NT2/D1 (cell line): ENCODE data around the gene LMBR1L.

Source experiments
- DNase-seq: peaks from one replicate; pipeline ENCODE4 v3.0.0-alpha.2; 2011; ENCODE audit warnings: low read depth, low spot score
- H3K27me3 ChIP-seq: 2 replicates; pipeline ENCODE4 v1.6.0; 2011; ENCODE audit warnings: mild to moderate bottlenecking; ENCODE audit not compliant: insufficient read length, insufficient read depth
- H3K36me3 ChIP-seq: 2 replicates; pipeline ENCODE4 v1.6.1; 2011; ENCODE audit warnings: mild to moderate bottlenecking, low read length, mixed read lengths; ENCODE audit not compliant: insufficient read depth, insufficient read length
- H3K4me1 ChIP-seq: 2 replicates; pipeline ENCODE4 v1.5.1; 2011; ENCODE audit not compliant: insufficient read depth, insufficient read length
- H3K4me3 ChIP-seq: 2 replicates; pipeline ENCODE4 v1.5.1; 2011; ENCODE audit warnings: low read depth; ENCODE audit not compliant: insufficient read length
- H3K9ac ChIP-seq: 2 replicates; pipeline ENCODE4 v1.6.0; 2011; ENCODE audit warnings: low read depth; ENCODE audit not compliant: insufficient read length
- H3K9me3 ChIP-seq: 2 replicates; pipeline ENCODE4 v1.5.1; 2011; ENCODE audit warnings: mild to moderate bottlenecking, low read length; ENCODE audit not compliant: insufficient read depth
- SUZ12 ChIP-seq: IDR thresholded peaks from 2 replicates; pipeline ENCODE4 v1.6.1; 2011; ENCODE audit not compliant: insufficient read length, insufficient read depth; ENCODE audit errors: extremely low read depth
- YY1 ChIP-seq: IDR thresholded peaks from 2 replicates; pipeline ENCODE4 v1.6.1; 2011; ENCODE audit not compliant: insufficient read length, insufficient read depth
- ZNF274 ChIP-seq: IDR thresholded peaks from 2 replicates; pipeline ENCODE4 v1.6.1; 2011; ENCODE audit warnings: mild to moderate bottlenecking, low read depth, low read length

LMBR1L gene

GRCh38 chr12:49050507-49051372 is 59.9 kb downstream of the LMBR1L start:
- TF ChIP-seq ZNF274 (no peak), SUZ12 (no peak), YY1 (no peak)
- no peak overlapping the region for H3K4me3 ChIP-seq
- H3K9ac ChIP-seq, result no peak overlapping the region
- H3K4me1 ChIP-seq, result no peaks in the 10 kb centered on the region
- no peaks in the 10 kb centered on the region for H3K9me3 ChIP-seq
- H3K36me3 ChIP-seq, result peaks cover 99% of the 10 kb centered on the region
- H3K27me3 ChIP-seq, result no peaks in the 10 kb centered on the region
- no peak for DNase-seq

DNA sequence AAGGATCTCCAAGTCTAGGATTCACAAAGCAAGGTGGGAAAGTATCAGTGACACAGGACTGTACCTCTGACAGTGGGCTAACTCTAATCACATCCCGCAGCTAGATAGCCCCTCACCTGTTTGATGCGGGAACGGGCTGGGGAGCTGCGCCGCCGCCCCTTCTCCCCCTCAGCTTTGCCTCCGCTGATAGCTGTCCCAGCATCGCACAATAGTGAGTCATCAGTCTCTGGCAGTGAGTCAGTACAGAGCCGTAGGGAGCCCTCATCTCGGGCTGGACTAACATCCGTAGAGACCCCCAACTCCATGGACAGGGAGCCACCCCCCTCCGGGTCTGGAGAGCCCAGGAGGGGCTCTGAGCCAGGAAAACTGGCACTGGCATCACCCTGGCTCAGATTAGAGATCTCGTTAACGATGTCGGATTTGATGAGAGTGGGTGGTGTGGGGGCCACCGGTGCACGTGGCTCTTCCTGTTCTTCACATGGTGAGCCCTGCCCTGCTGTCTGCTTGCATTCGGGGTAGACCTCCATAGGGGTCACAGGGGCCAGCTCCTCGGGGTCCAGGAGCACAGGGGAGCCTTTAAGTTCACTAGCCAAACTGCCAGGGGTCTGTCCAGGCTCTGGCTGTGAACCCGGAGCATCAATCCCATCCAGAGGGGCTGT is 61.0 kb downstream of the LMBR1L start:
- Histone ChIP-seq H3K9ac (no peak overlapping the region), H3K4me3 (no peak overlapping the region), H3K9me3 (no peaks in the 10 kb centered on the region), H3K36me3 (peaks cover 97% of the 10 kb centered on the region), H3K27me3 (no peaks in the 10 kb centered on the region), H3K4me1 (no peaks in the 10 kb centered on the region)
- no peak for DNase-seq
- TF ChIP-seq YY1, result no peak

- DNase-seq, result no peak
- Histone ChIP-seq H3K9ac (no peak overlapping the region), H3K36me3 (peaks cover 97% of the 10 kb centered on the region), H3K4me1 (no peaks in the 10 kb centered on the region), H3K4me3 (no peak overlapping the region), H3K9me3 (no peaks in the 10 kb centered on the region), H3K27me3 (no peaks in the 10 kb centered on the region)
- TF ChIP-seq SUZ12, result no peak
- TF ChIP-seq ZNF274, result no peak
These were observed 61.7 kb downstream of the LMBR1L start for GRCh38 chr12:49048953-49049352.
